HepG2 (cell line): ENCODE data around the gene TMEM190. TPM values are rescaled to one million over a fixed set of nuclear protein-coding genes. Genes with fewer than 3 reads are reported as not detected.

Source experiments
- AGO1 ChIP-seq: fragments of 200-400 bp; formaldehyde crosslinking; IDR thresholded peaks from 2 replicates; pipeline ENCODE4 v1.6.1; 2017; ENCODE audit warnings: mild to moderate bottlenecking, low read depth, low read length, moderate library complexity; ENCODE audit not compliant: poor library complexity, severe bottlenecking
- ATAD3A ChIP-seq: sonication (generic); formaldehyde crosslinking; IDR thresholded peaks from 2 replicates; pipeline ENCODE4 v1.4.0; 2020; ENCODE audit warnings: missing genetic modification reagents
- BORCS8-MEF2B ChIP-seq: sonication (generic); formaldehyde crosslinking; IDR thresholded peaks from 2 replicates; pipeline ENCODE4 v1.8.0; 2022; ENCODE audit warnings: mild to moderate bottlenecking, missing genetic modification reagents
- DPF2 ChIP-seq: sonication (generic); formaldehyde crosslinking; IDR thresholded peaks from 2 replicates; pipeline ENCODE4 v1.4.0; 2020; ENCODE audit warnings: mild to moderate bottlenecking, low read depth, missing genetic modification reagents, borderline replicate concordance
- FOXP1 ChIP-seq, 2 experiments: fragments of 450-650 bp in 1 of 2; IDR thresholded peaks; 2 replicates each; pipeline ENCODE4 v1.6.1; 2017 to 2018; ENCODE audit warnings: antibody characterized with exemption in 1 of 2
- HOXA5 ChIP-seq: sonication (generic); formaldehyde crosslinking; IDR thresholded peaks from 2 replicates; pipeline ENCODE4 v1.4.0; 2020; ENCODE audit warnings: missing genetic modification reagents
- JUNB ChIP-seq: sonication (generic); formaldehyde crosslinking; IDR thresholded peaks from 2 replicates; pipeline ENCODE4 v1.8.0; 2022; ENCODE audit warnings: missing genetic modification reagents, mild to moderate bottlenecking, borderline replicate concordance
- NONO ChIP-seq, 2 experiments: fragments of 450-650 bp in 1 of 2; sonication (generic) in 1 of 2; formaldehyde crosslinking in 1 of 2; IDR thresholded peaks in 1 of 2; conservative IDR thresholded peaks in 1 of 2; 2 replicates each; pipeline versions ENCODE4 v1.6.1 to v1.8.0; 2017 to 2022; ENCODE audit warnings: mild to moderate bottlenecking in 1 of 2, missing genetic modification reagents in 1 of 2, moderate library complexity in 1 of 2
- SOX5 ChIP-seq: IDR thresholded peaks from 2 replicates; pipeline ENCODE4 v1.6.1; 2016; ENCODE audit warnings: borderline replicate concordance
- ZNF274 ChIP-seq: sonication (generic); formaldehyde crosslinking; IDR thresholded peaks from 2 replicates; pipeline ENCODE4 v1.5.1; 2020; ENCODE audit warnings: mild to moderate bottlenecking, missing genetic modification reagents
- ZNF543 ChIP-seq: sonication (generic); formaldehyde crosslinking; IDR thresholded peaks from 2 replicates; pipeline ENCODE4 v1.4.0; 2020; ENCODE audit warnings: mild to moderate bottlenecking, missing genetic modification reagents
- ZNF549 ChIP-seq: sonication (generic); formaldehyde crosslinking; IDR thresholded peaks from 2 replicates; pipeline ENCODE4 v1.5.0; 2020; ENCODE audit warnings: missing genetic modification reagents
- ZNF556 ChIP-seq: sonication (generic); formaldehyde crosslinking; IDR thresholded peaks from 2 replicates; pipeline ENCODE4 v1.4.0; 2020; ENCODE audit warnings: mild to moderate bottlenecking, missing genetic modification reagents, borderline replicate concordance
- polyA plus RNA-seq, 8 experiments: library from polyadenylated mRNA; depleted of rRNA in 3 of 8; stranded (reverse) in 7 of 8; unstranded in 1 of 8; fragments of >200 nt; fragmentation: Illumina TruSeq in 4 of 8; extraction: Trizol in 4 of 8; gene quantifications; 2 replicates each; pipeline versions ENCODE4 v1.2.1 to v1.2.3, GENCODE V29; 2011 to 2016; ENCODE audit warnings: low read depth in 4 of 8, missing spikeins in 1 of 8, mixed read lengths in 1 of 8; ENCODE audit not compliant: insufficient read depth in 1 of 8
- total RNA-seq, 5 experiments: library from RNA; depleted of rRNA; stranded (reverse); fragments of >200 nt; fragmentation: Illumina TruSeq; extraction: Trizol; gene quantifications; 2 replicates each; pipeline ENCODE4 v1.2.3, GENCODE V29; 2016; ENCODE audit warnings: low read depth in 1 of 5
- TF ChIP-seq, protein P1 (sequence below): sonication (generic); formaldehyde crosslinking; IDR thresholded peaks from 2 replicates; pipeline ENCODE4 v1.8.0; 2022; ENCODE audit warnings: mild to moderate bottlenecking, missing genetic modification reagents, moderate library complexity
- TF ChIP-seq, protein P2 (sequence below): sonication (generic); formaldehyde crosslinking; IDR thresholded peaks from 2 replicates; pipeline ENCODE4 v1.8.0; 2022; ENCODE audit warnings: missing genetic modification reagents, mild to moderate bottlenecking, moderate library complexity, borderline replicate concordance
- TF ChIP-seq, protein P3 (sequence below): sonication (generic); formaldehyde crosslinking; IDR thresholded peaks from 2 replicates; pipeline ENCODE4 v1.9.0; 2022; ENCODE audit warnings: low read depth, missing genetic modification reagents
- TF ChIP-seq, protein P4 (sequence below): sonication (generic); formaldehyde crosslinking; IDR thresholded peaks from 2 replicates; pipeline ENCODE4 v1.4.0; 2020; ENCODE audit warnings: missing genetic modification reagents
- TF ChIP-seq, protein P5 (sequence below): sonication (generic); formaldehyde crosslinking; IDR thresholded peaks from 2 replicates; pipeline ENCODE4 v1.8.0; 2022; ENCODE audit warnings: mild to moderate bottlenecking, missing genetic modification reagents; ENCODE audit not compliant: insufficient replicate concordance

Gene TMEM190
- total and polyA plus RNA-seq, 2 of the 13 experiments (the other 11 are each of a cell fraction or from before 2014, with no cell fraction given), result 0.35 to 0.83 TPM

DNA sequence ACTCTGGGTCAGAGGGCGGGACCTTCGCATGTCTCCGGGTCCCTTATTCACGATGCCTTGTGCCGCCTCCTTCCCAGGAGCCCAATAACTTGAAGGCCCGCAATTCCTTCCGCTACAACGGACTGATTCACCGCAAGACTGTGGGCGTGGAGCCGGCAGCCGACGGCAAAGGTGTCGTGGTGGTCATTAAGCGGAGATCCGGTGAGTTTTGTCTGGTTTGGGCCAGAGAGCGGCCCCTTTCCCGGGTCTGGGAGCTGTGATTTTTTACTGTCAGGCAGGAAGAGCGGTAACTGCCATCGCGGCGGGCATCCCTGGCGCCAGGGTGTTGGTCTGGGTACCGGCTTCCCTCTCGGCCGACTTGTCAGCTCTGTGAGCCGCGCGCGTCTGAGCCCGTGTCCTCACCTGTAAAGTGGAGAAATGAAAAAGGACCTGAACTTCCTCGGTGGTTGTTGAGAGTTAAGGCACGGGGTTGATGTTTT is 9.9 kb downstream of the TMEM190 start (continued):
- TF ChIP-seq AGO1 (no peak), ZNF549 (CRISPR knock-in tag) (no peak), SOX5 (CRISPR knock-in tag) (no peak), FOXP1 (IDR thresholded peaks at IDR 0.05) (no peak), FOXP1 (CRISPR knock-in tag; IDR thresholded peaks at IDR 0.05) (no peak), ZNF556 (no peak), HOXA5 (CRISPR knock-in tag) (0 out of 2 replicates have a peak, but pooled peaks have one; percentile 10), BORCS8-MEF2B (no peak), ZNF543 (CRISPR knock-in tag) (no peak), ZNF274 (CRISPR knock-in tag) (0 out of 2 replicates have a peak, but pooled peaks have one; percentile 5), JUNB (CRISPR knock-in tag) (no peak), DPF2 (no peak), ATAD3A (CRISPR knock-in tag) (no peak), NONO (IDR thresholded peaks at IDR 0.05) (no peak), NONO (CRISPR knock-in tag; conservative IDR thresholded peaks at IDR 0.05) (no peak)
- TF ChIP-seq, protein P1, sequence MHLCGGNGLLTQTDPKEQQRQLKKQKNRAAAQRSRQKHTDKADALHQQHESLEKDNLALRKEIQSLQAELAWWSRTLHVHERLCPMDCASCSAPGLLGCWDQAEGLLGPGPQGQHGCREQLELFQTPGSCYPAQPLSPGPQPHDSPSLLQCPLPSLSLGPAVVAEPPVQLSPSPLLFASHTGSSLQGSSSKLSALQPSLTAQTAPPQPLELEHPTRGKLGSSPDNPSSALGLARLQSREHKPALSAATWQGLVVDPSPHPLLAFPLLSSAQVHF (CRISPR knock-in tag), result no peak
- TF ChIP-seq, protein P2, sequence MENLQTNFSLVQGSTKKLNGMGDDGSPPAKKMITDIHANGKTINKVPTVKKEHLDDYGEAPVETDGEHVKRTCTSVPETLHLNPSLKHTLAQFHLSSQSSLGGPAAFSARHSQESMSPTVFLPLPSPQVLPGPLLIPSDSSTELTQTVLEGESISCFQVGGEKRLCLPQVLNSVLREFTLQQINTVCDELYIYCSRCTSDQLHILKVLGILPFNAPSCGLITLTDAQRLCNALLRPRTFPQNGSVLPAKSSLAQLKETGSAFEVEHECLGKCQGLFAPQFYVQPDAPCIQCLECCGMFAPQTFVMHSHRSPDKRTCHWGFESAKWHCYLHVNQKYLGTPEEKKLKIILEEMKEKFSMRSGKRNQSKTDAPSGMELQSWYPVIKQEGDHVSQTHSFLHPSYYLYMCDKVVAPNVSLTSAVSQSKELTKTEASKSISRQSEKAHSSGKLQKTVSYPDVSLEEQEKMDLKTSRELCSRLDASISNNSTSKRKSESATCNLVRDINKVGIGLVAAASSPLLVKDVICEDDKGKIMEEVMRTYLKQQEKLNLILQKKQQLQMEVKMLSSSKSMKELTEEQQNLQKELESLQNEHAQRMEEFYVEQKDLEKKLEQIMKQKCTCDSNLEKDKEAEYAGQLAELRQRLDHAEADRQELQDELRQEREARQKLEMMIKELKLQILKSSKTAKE (CRISPR knock-in tag), result 0 out of 2 replicates have a peak, but pooled peaks have one; percentile 3
- TF ChIP-seq, protein P3, sequence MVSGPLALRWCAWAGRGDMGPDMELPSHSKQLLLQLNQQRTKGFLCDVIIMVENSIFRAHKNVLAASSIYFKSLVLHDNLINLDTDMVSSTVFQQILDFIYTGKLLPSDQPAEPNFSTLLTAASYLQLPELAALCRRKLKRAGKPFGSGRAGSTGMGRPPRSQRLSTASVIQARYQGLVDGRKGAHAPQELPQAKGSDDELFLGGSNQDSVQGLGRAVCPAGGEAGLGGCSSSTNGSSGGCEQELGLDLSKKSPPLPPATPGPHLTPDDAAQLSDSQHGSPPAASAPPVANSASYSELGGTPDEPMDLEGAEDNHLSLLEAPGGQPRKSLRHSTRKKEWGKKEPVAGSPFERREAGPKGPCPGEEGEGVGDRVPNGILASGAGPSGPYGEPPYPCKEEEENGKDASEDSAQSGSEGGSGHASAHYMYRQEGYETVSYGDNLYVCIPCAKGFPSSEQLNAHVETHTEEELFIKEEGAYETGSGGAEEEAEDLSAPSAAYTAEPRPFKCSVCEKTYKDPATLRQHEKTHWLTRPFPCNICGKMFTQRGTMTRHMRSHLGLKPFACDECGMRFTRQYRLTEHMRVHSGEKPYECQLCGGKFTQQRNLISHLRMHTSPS (CRISPR knock-in tag), result no peak
- TF ChIP-seq, protein P4, sequence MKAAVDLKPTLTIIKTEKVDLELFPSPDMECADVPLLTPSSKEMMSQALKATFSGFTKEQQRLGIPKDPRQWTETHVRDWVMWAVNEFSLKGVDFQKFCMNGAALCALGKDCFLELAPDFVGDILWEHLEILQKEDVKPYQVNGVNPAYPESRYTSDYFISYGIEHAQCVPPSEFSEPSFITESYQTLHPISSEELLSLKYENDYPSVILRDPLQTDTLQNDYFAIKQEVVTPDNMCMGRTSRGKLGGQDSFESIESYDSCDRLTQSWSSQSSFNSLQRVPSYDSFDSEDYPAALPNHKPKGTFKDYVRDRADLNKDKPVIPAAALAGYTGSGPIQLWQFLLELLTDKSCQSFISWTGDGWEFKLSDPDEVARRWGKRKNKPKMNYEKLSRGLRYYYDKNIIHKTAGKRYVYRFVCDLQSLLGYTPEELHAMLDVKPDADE (CRISPR knock-in tag), result no peak
- TF ChIP-seq, protein P5, sequence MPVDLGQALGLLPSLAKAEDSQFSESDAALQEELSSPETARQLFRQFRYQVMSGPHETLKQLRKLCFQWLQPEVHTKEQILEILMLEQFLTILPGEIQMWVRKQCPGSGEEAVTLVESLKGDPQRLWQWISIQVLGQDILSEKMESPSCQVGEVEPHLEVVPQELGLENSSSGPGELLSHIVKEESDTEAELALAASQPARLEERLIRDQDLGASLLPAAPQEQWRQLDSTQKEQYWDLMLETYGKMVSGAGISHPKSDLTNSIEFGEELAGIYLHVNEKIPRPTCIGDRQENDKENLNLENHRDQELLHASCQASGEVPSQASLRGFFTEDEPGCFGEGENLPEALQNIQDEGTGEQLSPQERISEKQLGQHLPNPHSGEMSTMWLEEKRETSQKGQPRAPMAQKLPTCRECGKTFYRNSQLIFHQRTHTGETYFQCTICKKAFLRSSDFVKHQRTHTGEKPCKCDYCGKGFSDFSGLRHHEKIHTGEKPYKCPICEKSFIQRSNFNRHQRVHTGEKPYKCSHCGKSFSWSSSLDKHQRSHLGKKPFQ (CRISPR knock-in tag), result peak; percentile 30
